ENCODE measurements around the gene ZEB2. TPM values are rescaled to one million over a fixed set of nuclear protein-coding genes. Genes with fewer than 3 reads are reported as not detected.
A peak's percentile ranks its signal among the peaks of the same experiment; 100 is the strongest.

ZEB2 gene
- total and polyA plus RNA-seq, 5 donors from 2014 or later = 0.23 to 18.1 (median 0.41) TPM; not detected in 1

- H3K27ac ChIP-seq (ENCODE audit: insufficient read depth, low read length, poor library complexity, severe bottlenecking) = no peak overlapping the region
- peaks cover 0 to 2% (median 0%) of the 10 kb centered on the region in 7 donors for H3K9me3 Mint-ChIP-seq
- ATAC-seq (ENCODE audit: low read depth in 2 of 2) = no peak
- H3K4me1 Mint-ChIP-seq = peaks cover 4 to 11% (median 7%) of the 10 kb centered on the region in 4 donors
- H3K36me3 Mint-ChIP-seq = no peaks in the 10 kb centered on the region
- H3K4me1 ChIP-seq (ENCODE audit: control insufficient read depth, insufficient read depth, low read length, poor library complexity, severe bottlenecking) = peaks cover 14% of the 10 kb centered on the region
- no peak overlapping the region for H3K4me3 ChIP-seq (ENCODE audit: low read depth, low read length)
- H3K9me3 ChIP-seq (ENCODE audit: control insufficient read depth in 2 of 2, low read length in 2 of 2) = no peaks in the 10 kb centered on the region
- H3K27me3 ChIP-seq (ENCODE audit: control insufficient read depth, insufficient read depth, low read length) = peaks cover 51% of the 10 kb centered on the region
- no peaks in the 10 kb centered on the region for H3K36me3 ChIP-seq (ENCODE audit: control insufficient read depth, insufficient read depth, low read length)
- no peak overlapping the region for H3K4me3 Mint-ChIP-seq
- H3K27me3 Mint-ChIP-seq = peaks cover 73% of the 10 kb centered on the region
- H3K27ac Mint-ChIP-seq = no peak overlapping the region
- DNase-seq = no peak
Observed at GRCh38 chr2:144528108-144528507, 8.2 kb upstream of the ZEB2 start.

- Mint-ChIP-seq H3K9me3 (peaks cover 0 to 2% (median 0%) of the 10 kb centered on the region in 7 donors), H3K4me3 (no peak overlapping the region), H3K36me3 (no peaks in the 10 kb centered on the region), H3K4me1 (peaks cover 4 to 20% (median 10%) of the 10 kb centered on the region in 4 donors), H3K27ac (no peak overlapping the region), H3K27me3 (peaks cover 78% of the 10 kb centered on the region)
- Histone ChIP-seq H3K9me3 (ENCODE audit: control insufficient read depth in 2 of 2, low read length in 2 of 2) (no peaks in the 10 kb centered on the region), H3K4me1 (ENCODE audit: control insufficient read depth, insufficient read depth, low read length, poor library complexity, severe bottlenecking) (peaks cover 18% of the 10 kb centered on the region), H3K36me3 (ENCODE audit: control insufficient read depth, insufficient read depth, low read length) (no peaks in the 10 kb centered on the region), H3K27me3 (ENCODE audit: control insufficient read depth, insufficient read depth, low read length) (peaks cover 50% of the 10 kb centered on the region), H3K27ac (ENCODE audit: insufficient read depth, low read length, poor library complexity, severe bottlenecking) (no peak overlapping the region), H3K4me3 (ENCODE audit: low read depth, low read length) (no peak overlapping the region)
- DNase-seq (no peak), ATAC-seq (ENCODE audit: low read depth in 2 of 2) (no peak)
Observed at GRCh38 chr2:144526831-144527230, 6.9 kb upstream of the ZEB2 start.

- Histone ChIP-seq H3K9me3 (ENCODE audit: control insufficient read depth in 2 of 2, low read length in 2 of 2) (no peaks in the 10 kb centered on the region), H3K4me1 (ENCODE audit: control insufficient read depth, insufficient read depth, low read length, poor library complexity, severe bottlenecking) (peaks cover 25% of the 10 kb centered on the region), H3K4me3 (ENCODE audit: low read depth, low read length) (peak overlapping the region; percentile 51), H3K27ac (ENCODE audit: insufficient read depth, low read length, poor library complexity, severe bottlenecking) (no peak overlapping the region), H3K27me3 (ENCODE audit: control insufficient read depth, insufficient read depth, low read length) (peaks cover 52% of the 10 kb centered on the region), H3K36me3 (ENCODE audit: control insufficient read depth, insufficient read depth, low read length) (no peaks in the 10 kb centered on the region)
- peaks cover 0 to 3% (median 0%) of the 10 kb centered on the region in 7 donors for H3K9me3 Mint-ChIP-seq
- peak in 1 of 2 donors; percentile 12 for ATAC-seq (ENCODE audit: low read depth in 2 of 2)
- no peak overlapping the region for H3K27ac Mint-ChIP-seq
- H3K36me3 Mint-ChIP-seq = no peaks in the 10 kb centered on the region
- H3K4me1 Mint-ChIP-seq = peaks cover 4 to 20% (median 15%) of the 10 kb centered on the region in 4 donors
- H3K27me3 Mint-ChIP-seq = peaks cover 55% of the 10 kb centered on the region
- no peak for DNase-seq
- peak overlapping the region; percentile 6 to 85 (median 80) for H3K4me3 Mint-ChIP-seq
Observed at GRCh38 chr2:144524118-144525009, 4.4 kb upstream of the ZEB2 start.

- ATAC-seq (ENCODE audit: low read depth in 2 of 2) (no peak), DNase-seq (no peak)
- Histone ChIP-seq H3K27ac (ENCODE audit: insufficient read depth, low read length, poor library complexity, severe bottlenecking) (no peak overlapping the region), H3K27me3 (ENCODE audit: control insufficient read depth, insufficient read depth, low read length) (peaks cover 58% of the 10 kb centered on the region), H3K36me3 (ENCODE audit: control insufficient read depth, insufficient read depth, low read length) (no peaks in the 10 kb centered on the region), H3K4me1 (ENCODE audit: control insufficient read depth, insufficient read depth, low read length, poor library complexity, severe bottlenecking) (peaks cover 28% of the 10 kb centered on the region), H3K9me3 (ENCODE audit: control insufficient read depth in 2 of 2, low read length in 2 of 2) (no peaks in the 10 kb centered on the region), H3K4me3 (ENCODE audit: low read depth, low read length) (peak overlapping the region; percentile 51)
- Mint-ChIP-seq H3K27ac (no peak overlapping the region), H3K9me3 (peaks cover 0 to 3% (median 0%) of the 10 kb centered on the region in 7 donors), H3K36me3 (no peaks in the 10 kb centered on the region), H3K4me3 (peak overlapping the region; percentile 68 to 85 (median 80)), H3K4me1 (peaks cover 4 to 20% (median 15%) of the 10 kb centered on the region in 4 donors), H3K27me3 (peaks cover 55% of the 10 kb centered on the region)
Observed at GRCh38 chr2:144523596-144524117, 3.7 kb upstream of the ZEB2 start.

- peak overlapping the region in 1 of 3 donors; percentile 18 for H3K27ac Mint-ChIP-seq
- H3K27me3 Mint-ChIP-seq = peaks cover 52% of the 10 kb centered on the region
- no peak for ATAC-seq (ENCODE audit: low read depth in 2 of 2)
Observed at GRCh38 chr2:144522897-144523595, 3.1 kb upstream of the ZEB2 start.

GRCh38 chr2:144522176-144522896 is 2.4 kb upstream of the ZEB2 start:
- Histone ChIP-seq H3K9me3 (ENCODE audit: control insufficient read depth in 2 of 2, low read length in 2 of 2) (no peaks in the 10 kb centered on the region), H3K36me3 (ENCODE audit: control insufficient read depth, insufficient read depth, low read length) (no peaks in the 10 kb centered on the region), H3K4me3 (ENCODE audit: low read depth, low read length) (no peak overlapping the region), H3K4me1 (ENCODE audit: control insufficient read depth, insufficient read depth, low read length, poor library complexity, severe bottlenecking) (peaks cover 41% of the 10 kb centered on the region), H3K27me3 (ENCODE audit: control insufficient read depth, insufficient read depth, low read length) (peaks cover 58% of the 10 kb centered on the region), H3K27ac (ENCODE audit: insufficient read depth, low read length, poor library complexity, severe bottlenecking) (no peak overlapping the region)
- no peak for DNase-seq
- no peak for ATAC-seq (ENCODE audit: low read depth in 2 of 2)
- Mint-ChIP-seq H3K27ac (peak overlapping the region in 1 of 3 donors; percentile 18), H3K4me1 (peaks cover 4 to 20% (median 15%) of the 10 kb centered on the region in 4 donors), H3K36me3 (no peaks in the 10 kb centered on the region), H3K4me3 (peak overlapping the region; percentile 68 to 80 (median 74)), H3K9me3 (peaks cover 0 to 3% (median 0%) of the 10 kb centered on the region in 7 donors), H3K27me3 (peaks cover 45% of the 10 kb centered on the region)

More at GRCh38 chr2:144522897-144523595, 3.1 kb upstream of the ZEB2 start:
- H3K36me3 Mint-ChIP-seq = no peaks in the 10 kb centered on the region
- peak overlapping the region; percentile 68 to 85 (median 80) for H3K4me3 Mint-ChIP-seq
- no peaks in the 10 kb centered on the region for H3K36me3 ChIP-seq (ENCODE audit: control insufficient read depth, insufficient read depth, low read length)
- peaks cover 61% of the 10 kb centered on the region for H3K27me3 ChIP-seq (ENCODE audit: control insufficient read depth, insufficient read depth, low read length)
- no peak overlapping the region for H3K27ac ChIP-seq (ENCODE audit: insufficient read depth, low read length, poor library complexity, severe bottlenecking)
- no peaks in the 10 kb centered on the region for H3K9me3 ChIP-seq (ENCODE audit: control insufficient read depth in 2 of 2, low read length in 2 of 2)
- peaks cover 0 to 3% (median 0%) of the 10 kb centered on the region in 7 donors for H3K9me3 Mint-ChIP-seq
- DNase-seq = no peak
- peaks cover 4 to 20% (median 15%) of the 10 kb centered on the region in 4 donors for H3K4me1 Mint-ChIP-seq
- H3K4me1 ChIP-seq (ENCODE audit: control insufficient read depth, insufficient read depth, low read length, poor library complexity, severe bottlenecking) = peaks cover 33% of the 10 kb centered on the region
- H3K4me3 ChIP-seq (ENCODE audit: low read depth, low read length) = peak overlapping the region; percentile 51

- Histone ChIP-seq H3K4me1 (ENCODE audit: control insufficient read depth, insufficient read depth, low read length, poor library complexity, severe bottlenecking) (peaks cover 45% of the 10 kb centered on the region), H3K36me3 (ENCODE audit: control insufficient read depth, insufficient read depth, low read length) (no peaks in the 10 kb centered on the region), H3K27me3 (ENCODE audit: control insufficient read depth, insufficient read depth, low read length) (peaks cover 52% of the 10 kb centered on the region), H3K4me3 (ENCODE audit: low read depth, low read length) (no peak overlapping the region), H3K9me3 (ENCODE audit: control insufficient read depth in 2 of 2, low read length in 2 of 2) (no peaks in the 10 kb centered on the region), H3K27ac (ENCODE audit: insufficient read depth, low read length, poor library complexity, severe bottlenecking) (no peak overlapping the region)
- ATAC-seq (ENCODE audit: low read depth in 2 of 2) (no peak), DNase-seq (no peak)
- peaks cover 4 to 23% (median 16%) of the 10 kb centered on the region in 4 donors for H3K4me1 Mint-ChIP-seq
- no peaks in the 10 kb centered on the region for H3K36me3 Mint-ChIP-seq
- peaks cover 0 to 3% (median 0%) of the 10 kb centered on the region in 7 donors for H3K9me3 Mint-ChIP-seq
- H3K27ac Mint-ChIP-seq = no peak overlapping the region
- H3K4me3 Mint-ChIP-seq = no peak overlapping the region
- peaks cover 39% of the 10 kb centered on the region for H3K27me3 Mint-ChIP-seq
Observed at GRCh38 chr2:144521686-144522085, 1.8 kb upstream of the ZEB2 start.
